Neural cell (in vitro differentiated cells): ENCODE results near the gene KLHL2. TPM values are rescaled to one million over a fixed set of nuclear protein-coding genes. Genes with fewer than 3 reads are reported as not detected.

Experiments
- H2AFZ ChIP-seq: fragments of 200-600, 300-800 bp; sonication (generic), shearing (Covaris generic); 2 replicates; pipeline ENCODE4 v1.6.0; 2014; ENCODE audit warnings: low read depth, mild to moderate bottlenecking, antibody characterized with exemption, low read length, moderate library complexity
- H3F3A ChIP-seq: fragments of 200-600 bp; shearing (Covaris generic); 2 replicates; pipeline ENCODE4 v1.6.1; 2016; ENCODE audit warnings: mild to moderate bottlenecking, moderate library complexity, mixed read lengths, antibody characterized with exemption, low read length; ENCODE audit not compliant: insufficient read depth, poor library complexity, severe bottlenecking
- H3K27ac ChIP-seq: fragments of 200-600, 300-800 bp; sonication (generic), shearing (Covaris generic); 2 replicates; pipeline ENCODE4 v1.5.1; 2014; ENCODE audit warnings: mild to moderate bottlenecking, low read length, moderate library complexity
- H3K27me3 ChIP-seq: fragments of 300-800, 200-600 bp; sonication (generic), shearing (Covaris generic); 2 replicates; pipeline ENCODE4 v1.6.0; 2014; ENCODE audit warnings: mild to moderate bottlenecking, low read depth, low read length, moderate library complexity; ENCODE audit not compliant: insufficient read depth
- H3K36me3 ChIP-seq: fragments of 300-800, 200-600 bp; sonication (generic), shearing (Covaris generic); 2 replicates; pipeline ENCODE4 v1.5.1; 2014; ENCODE audit warnings: mild to moderate bottlenecking, antibody characterized with exemption, low read length, moderate library complexity; ENCODE audit not compliant: insufficient read depth
- H3K4me2 ChIP-seq: fragments of 300-800, 200-600 bp; sonication (generic), shearing (Covaris generic); 2 replicates; pipeline ENCODE4 v1.6.0; 2014; ENCODE audit warnings: mild to moderate bottlenecking, low read length
- H3K4me3 ChIP-seq: fragments of 300-800, 200-600 bp; sonication (generic), shearing (Covaris generic); 2 replicates; pipeline ENCODE4 v1.5.1; 2014; ENCODE audit warnings: mild to moderate bottlenecking, low read length, moderate library complexity
- H3K79me2 ChIP-seq: fragments of 200-600 bp; shearing (Covaris generic); replicated peaks from 2 replicates; pipeline ENCODE4 v1.6.0; 2014; ENCODE audit warnings: mild to moderate bottlenecking, low read length, moderate library complexity; ENCODE audit not compliant: insufficient read depth
- H3K9ac ChIP-seq: fragments of 300-800, 200-600 bp; sonication (generic), shearing (Covaris generic); 2 replicates; pipeline ENCODE4 v1.6.1; 2016; ENCODE audit warnings: mild to moderate bottlenecking, low read length, mixed read lengths
- H3K9me2 ChIP-seq: fragments of 200-600 bp; shearing (Covaris generic); 2 replicates; pipeline ENCODE4 v1.6.1; 2016; ENCODE audit warnings: mild to moderate bottlenecking, low read length, mixed read lengths; ENCODE audit not compliant: insufficient read depth
- H3K9me3 ChIP-seq: fragments of 200-600, 300-800 bp; sonication (generic), shearing (Covaris generic); 2 replicates; pipeline ENCODE4 v1.6.1; 2016; ENCODE audit warnings: mild to moderate bottlenecking, mixed run types, low read length, moderate library complexity, mixed read lengths
- H4K20me1 ChIP-seq: fragments of 200-600 bp; shearing (Covaris generic); 2 replicates; pipeline ENCODE4 v1.6.1; 2016; ENCODE audit warnings: mild to moderate bottlenecking, mixed run types; ENCODE audit not compliant: insufficient read depth
- EP300 ChIP-seq: fragments of 450-650 bp; conservative IDR thresholded peaks from 2 replicates; pipeline ENCODE4 v1.6.1; 2014; ENCODE audit warnings: antibody characterized with exemption, mild to moderate bottlenecking, moderate library complexity; ENCODE audit not compliant: poor library complexity, severe bottlenecking
- EZH2 ChIP-seq: fragments of 200-600, 300-800 bp; shearing (Covaris generic), sonication (generic); IDR thresholded peaks from 2 replicates; pipeline ENCODE4 v1.6.1; 2014; ENCODE audit warnings: antibody characterized with exemption, low read length, borderline replicate concordance, mild to moderate bottlenecking; ENCODE audit not compliant: insufficient read depth, poor library complexity, severe bottlenecking
- MXI1 ChIP-seq: fragments of 450-650 bp; conservative IDR thresholded peaks from 2 replicates; pipeline ENCODE4 v1.6.1; 2014; ENCODE audit warnings: antibody characterized with exemption, mild to moderate bottlenecking; ENCODE audit not compliant: poor library complexity, severe bottlenecking
- POLR2AphosphoS5 ChIP-seq: IDR thresholded peaks from 2 replicates; pipeline ENCODE4 v1.6.1; 2012
- RAD21 ChIP-seq: fragments of 450-650 bp; conservative IDR thresholded peaks from 2 replicates; pipeline ENCODE4 v1.6.1; 2014; ENCODE audit warnings: antibody characterized with exemption, mild to moderate bottlenecking, moderate library complexity
- SMC3 ChIP-seq: fragments of 450-650 bp; conservative IDR thresholded peaks from 2 replicates; pipeline ENCODE4 v1.6.1; 2014; ENCODE audit warnings: antibody characterized with exemption, mild to moderate bottlenecking, moderate library complexity; ENCODE audit not compliant: poor library complexity
- TAF1 ChIP-seq: IDR thresholded peaks from 2 replicates; pipeline ENCODE4 v1.6.1; 2012; ENCODE audit warnings: low read depth
- polyA plus RNA-seq: library from polyadenylated mRNA; depleted of rRNA; stranded (reverse); fragments of >200 nt; gene quantifications from 2 replicates; pipeline ENCODE4 v1.2.3, GENCODE V29; 2014
- TF ChIP-seq, protein P1 (sequence below): IDR thresholded peaks from 2 replicates; pipeline ENCODE4 v1.6.1; 2012; ENCODE audit warnings: borderline replicate concordance
- TF ChIP-seq, protein P2 (sequence below): fragments of 450-650 bp; IDR thresholded peaks from 2 replicates; pipeline ENCODE4 v1.5.1; 2014; ENCODE audit warnings: antibody characterized with exemption, mild to moderate bottlenecking, moderate library complexity; ENCODE audit not compliant: poor library complexity, severe bottlenecking

Gene KLHL2
- polyA plus RNA-seq, 1 donor from 2014 or later = 42.8 TPM

DNA sequence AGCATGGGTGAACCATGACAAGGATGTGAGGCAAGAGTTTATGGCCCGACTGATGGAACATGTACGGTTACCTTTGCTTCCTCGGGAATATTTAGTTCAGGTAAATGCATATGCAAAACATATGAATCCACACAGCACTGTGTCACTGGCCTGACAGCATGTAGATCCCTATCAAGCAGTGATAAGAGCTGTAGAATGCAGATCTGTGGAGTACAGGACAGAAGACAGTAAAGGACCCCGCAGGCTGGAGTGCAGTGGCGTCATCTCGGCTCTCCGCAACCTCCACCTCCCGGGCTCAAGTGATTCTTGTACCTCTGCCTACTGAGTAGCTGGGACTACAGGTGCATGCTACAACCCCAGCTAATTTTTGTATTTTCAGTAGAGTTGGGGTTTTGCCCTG lies 90.3 kb downstream of the KLHL2 start:
- no peaks in the 10 kb centered on the region for H3K27me3 ChIP-seq
- no peaks in the 10 kb centered on the region for H3F3A ChIP-seq
- H3K9me2 ChIP-seq = no peaks in the 10 kb centered on the region
- H3K4me3 ChIP-seq = no peak overlapping the region
- no peak overlapping the region for H3K4me2 ChIP-seq
- no peak overlapping the region for H2AFZ ChIP-seq
- H3K9me3 ChIP-seq = no peaks in the 10 kb centered on the region
- H3K36me3 ChIP-seq = no peaks in the 10 kb centered on the region
- H3K79me2 ChIP-seq = no peaks in the 10 kb centered on the region
- H4K20me1 ChIP-seq = no peaks in the 10 kb centered on the region
- no peak overlapping the region for H3K27ac ChIP-seq
- no peak overlapping the region for H3K9ac ChIP-seq
- TF ChIP-seq POLR2AphosphoS5 (no peak), MXI1 (no peak), SMC3 (no peak), EZH2 (no peak), EP300 (no peak), RAD21 (no peak), TAF1 (no peak)
- TF ChIP-seq, protein P1, sequence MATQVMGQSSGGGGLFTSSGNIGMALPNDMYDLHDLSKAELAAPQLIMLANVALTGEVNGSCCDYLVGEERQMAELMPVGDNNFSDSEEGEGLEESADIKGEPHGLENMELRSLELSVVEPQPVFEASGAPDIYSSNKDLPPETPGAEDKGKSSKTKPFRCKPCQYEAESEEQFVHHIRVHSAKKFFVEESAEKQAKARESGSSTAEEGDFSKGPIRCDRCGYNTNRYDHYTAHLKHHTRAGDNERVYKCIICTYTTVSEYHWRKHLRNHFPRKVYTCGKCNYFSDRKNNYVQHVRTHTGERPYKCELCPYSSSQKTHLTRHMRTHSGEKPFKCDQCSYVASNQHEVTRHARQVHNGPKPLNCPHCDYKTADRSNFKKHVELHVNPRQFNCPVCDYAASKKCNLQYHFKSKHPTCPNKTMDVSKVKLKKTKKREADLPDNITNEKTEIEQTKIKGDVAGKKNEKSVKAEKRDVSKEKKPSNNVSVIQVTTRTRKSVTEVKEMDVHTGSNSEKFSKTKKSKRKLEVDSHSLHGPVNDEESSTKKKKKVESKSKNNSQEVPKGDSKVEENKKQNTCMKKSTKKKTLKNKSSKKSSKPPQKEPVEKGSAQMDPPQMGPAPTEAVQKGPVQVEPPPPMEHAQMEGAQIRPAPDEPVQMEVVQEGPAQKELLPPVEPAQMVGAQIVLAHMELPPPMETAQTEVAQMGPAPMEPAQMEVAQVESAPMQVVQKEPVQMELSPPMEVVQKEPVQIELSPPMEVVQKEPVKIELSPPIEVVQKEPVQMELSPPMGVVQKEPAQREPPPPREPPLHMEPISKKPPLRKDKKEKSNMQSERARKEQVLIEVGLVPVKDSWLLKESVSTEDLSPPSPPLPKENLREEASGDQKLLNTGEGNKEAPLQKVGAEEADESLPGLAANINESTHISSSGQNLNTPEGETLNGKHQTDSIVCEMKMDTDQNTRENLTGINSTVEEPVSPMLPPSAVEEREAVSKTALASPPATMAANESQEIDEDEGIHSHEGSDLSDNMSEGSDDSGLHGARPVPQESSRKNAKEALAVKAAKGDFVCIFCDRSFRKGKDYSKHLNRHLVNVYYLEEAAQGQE = no peak
- TF ChIP-seq, protein P2, sequence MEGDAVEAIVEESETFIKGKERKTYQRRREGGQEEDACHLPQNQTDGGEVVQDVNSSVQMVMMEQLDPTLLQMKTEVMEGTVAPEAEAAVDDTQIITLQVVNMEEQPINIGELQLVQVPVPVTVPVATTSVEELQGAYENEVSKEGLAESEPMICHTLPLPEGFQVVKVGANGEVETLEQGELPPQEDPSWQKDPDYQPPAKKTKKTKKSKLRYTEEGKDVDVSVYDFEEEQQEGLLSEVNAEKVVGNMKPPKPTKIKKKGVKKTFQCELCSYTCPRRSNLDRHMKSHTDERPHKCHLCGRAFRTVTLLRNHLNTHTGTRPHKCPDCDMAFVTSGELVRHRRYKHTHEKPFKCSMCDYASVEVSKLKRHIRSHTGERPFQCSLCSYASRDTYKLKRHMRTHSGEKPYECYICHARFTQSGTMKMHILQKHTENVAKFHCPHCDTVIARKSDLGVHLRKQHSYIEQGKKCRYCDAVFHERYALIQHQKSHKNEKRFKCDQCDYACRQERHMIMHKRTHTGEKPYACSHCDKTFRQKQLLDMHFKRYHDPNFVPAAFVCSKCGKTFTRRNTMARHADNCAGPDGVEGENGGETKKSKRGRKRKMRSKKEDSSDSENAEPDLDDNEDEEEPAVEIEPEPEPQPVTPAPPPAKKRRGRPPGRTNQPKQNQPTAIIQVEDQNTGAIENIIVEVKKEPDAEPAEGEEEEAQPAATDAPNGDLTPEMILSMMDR = no peak

- H3K9ac ChIP-seq = no peak overlapping the region
- no peaks in the 10 kb centered on the region for H3K79me2 ChIP-seq
- H2AFZ ChIP-seq = no peak overlapping the region
- H3K4me2 ChIP-seq = no peak overlapping the region
- H3K27ac ChIP-seq = no peak overlapping the region
- TF ChIP-seq, protein P2 = no peak
- TF ChIP-seq, protein P1 = no peak
- TF ChIP-seq EP300 (no peak), TAF1 (no peak), MXI1 (no peak), RAD21 (no peak), EZH2 (no peak), POLR2AphosphoS5 (no peak), SMC3 (no peak)
- no peaks in the 10 kb centered on the region for H3F3A ChIP-seq
- H3K9me3 ChIP-seq = no peaks in the 10 kb centered on the region
- no peaks in the 10 kb centered on the region for H3K36me3 ChIP-seq
- no peaks in the 10 kb centered on the region for H3K27me3 ChIP-seq
- H3K4me3 ChIP-seq = no peak overlapping the region
- H4K20me1 ChIP-seq = no peaks in the 10 kb centered on the region
- no peaks in the 10 kb centered on the region for H3K9me2 ChIP-seq
Measured at GRCh38 chr4:165299399-165300060, 92.2 kb downstream of the KLHL2 start.
